ENCODE results near the gene WFS1. TPM values are rescaled to one million over a fixed set of nuclear protein-coding genes. Genes with fewer than 3 reads are reported as not detected.

Gene WFS1
- total and polyA plus RNA-seq, 5 donors from 2014 or later = 2.5 to 4.2 (median 3.8) TPM

DNA sequence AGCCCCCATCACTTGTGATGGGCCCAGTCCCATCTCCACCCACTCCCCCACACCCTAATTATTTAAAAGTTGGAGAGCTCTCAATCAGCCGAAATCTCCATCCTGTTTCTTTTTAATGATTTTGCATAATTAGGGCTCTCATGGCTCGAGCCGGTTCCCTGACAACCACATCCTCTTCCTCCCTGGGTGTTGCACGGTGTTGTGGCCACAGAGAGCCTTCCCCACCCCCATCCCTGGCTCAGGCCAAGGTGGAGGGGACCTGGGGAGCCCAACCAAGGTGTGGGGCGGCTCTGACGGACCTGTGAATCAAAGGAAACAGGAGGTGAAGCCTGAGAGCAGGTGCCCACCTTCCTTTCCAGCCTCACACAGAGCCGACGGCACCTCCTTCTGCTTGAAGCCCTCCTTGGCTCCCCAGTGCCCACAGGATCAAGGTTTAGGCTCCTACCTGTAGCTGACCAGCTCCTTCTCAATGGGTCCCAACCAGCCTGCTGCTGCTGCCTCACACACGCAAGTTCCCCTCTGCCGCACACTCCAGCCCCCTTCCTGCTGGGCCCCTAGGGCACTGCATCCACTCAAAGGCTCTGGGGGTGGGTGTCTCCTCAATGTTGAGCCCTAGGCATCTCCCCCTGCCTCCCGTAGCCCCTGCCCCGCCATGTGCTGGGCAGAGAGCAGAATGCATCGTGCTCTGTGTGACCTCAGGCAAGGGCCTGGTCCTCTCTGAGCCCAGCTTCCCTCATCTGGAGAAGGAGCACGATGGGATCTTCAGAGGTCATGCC lies 68.7 kb downstream of the WFS1 start:
- Mint-ChIP-seq H3K4me1 (peaks cover 5 to 34% (median 23%) of the 10 kb centered on the region in 4 donors), H3K27ac (peak overlapping the region; percentile 71 to 87 (median 75)), H3K4me3 (peak overlapping the region; percentile 55 to 85 (median 82)), H3K9me3 (peaks cover 0 to 5% (median 0%) of the 10 kb centered on the region in 7 donors), H3K27me3 (peaks cover 11% of the 10 kb centered on the region), H3K36me3 (no peaks in the 10 kb centered on the region)
- no peaks in the 10 kb centered on the region for H3K36me3 ChIP-seq (ENCODE audit: control insufficient read depth, insufficient read depth, low read length)
- DNase-seq = peak in 2 of 3 donors; percentile 40 to 76
- peaks cover 0 to 6% of the 10 kb centered on the region in 2 experiments for H3K9me3 ChIP-seq (ENCODE audit: control insufficient read depth in 2 of 2, low read length in 2 of 2)
- H3K4me3 ChIP-seq (ENCODE audit: low read depth, low read length) = peak overlapping the region; percentile 64
- H3K27me3 ChIP-seq (ENCODE audit: control insufficient read depth, insufficient read depth, low read length) = no peaks in the 10 kb centered on the region
- H3K27ac ChIP-seq (ENCODE audit: insufficient read depth, low read length, poor library complexity, severe bottlenecking) = no peak overlapping the region
- peaks cover 25% of the 10 kb centered on the region for H3K4me1 ChIP-seq (ENCODE audit: control insufficient read depth, insufficient read depth, low read length, poor library complexity, severe bottlenecking)
- peak; percentile 73 to 76 for ATAC-seq (ENCODE audit: low read depth in 2 of 2)

DNA sequence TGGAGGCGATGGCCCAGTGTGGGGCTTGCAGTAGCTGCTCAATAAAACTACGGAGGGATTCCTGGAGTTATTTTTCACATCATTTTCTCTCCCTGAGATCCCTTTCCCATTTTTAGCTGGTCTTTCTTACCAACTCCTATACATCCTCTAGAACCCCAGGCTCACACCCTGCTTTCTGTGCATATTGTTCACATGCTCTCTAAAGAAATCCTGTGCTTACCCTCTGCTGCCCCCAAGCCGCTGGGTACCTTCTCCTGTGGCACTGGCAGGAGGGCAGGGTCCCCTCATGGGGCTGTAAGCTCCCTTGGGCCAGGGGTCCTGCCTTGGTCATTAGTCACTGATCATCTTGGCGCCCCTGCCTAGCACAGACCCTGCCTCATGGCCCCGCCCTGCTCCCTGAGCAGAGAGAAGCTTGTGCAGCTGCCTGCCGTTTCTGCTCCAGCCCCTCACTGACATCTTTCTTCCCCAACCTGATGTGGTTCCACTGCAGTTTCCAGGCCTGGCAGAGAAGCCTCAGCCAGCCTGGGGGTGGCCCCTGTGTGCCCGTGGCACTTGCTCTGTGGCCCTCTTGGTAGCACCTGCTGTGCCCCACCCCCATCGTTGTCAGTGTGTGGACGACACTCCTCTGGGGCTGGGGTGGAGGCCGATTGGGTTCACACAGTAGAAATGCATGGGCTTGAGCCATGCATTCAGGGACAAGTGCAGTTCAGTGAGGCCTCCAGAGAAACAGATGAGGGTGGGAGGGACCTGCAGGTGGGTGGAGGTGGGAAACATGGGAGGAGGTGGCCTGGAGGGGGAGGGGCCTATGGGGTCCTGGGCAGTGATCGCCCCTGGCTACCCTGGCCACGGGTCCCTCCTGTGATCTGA lies 69.5 kb downstream of the WFS1 start:
- Histone ChIP-seq H3K9me3 (ENCODE audit: control insufficient read depth in 2 of 2, low read length in 2 of 2) (peaks cover 0 to 2% of the 10 kb centered on the region in 2 experiments), H3K4me1 (ENCODE audit: control insufficient read depth, insufficient read depth, low read length, poor library complexity, severe bottlenecking) (peaks cover 25% of the 10 kb centered on the region), H3K4me3 (ENCODE audit: low read depth, low read length) (no peak overlapping the region), H3K36me3 (ENCODE audit: control insufficient read depth, insufficient read depth, low read length) (no peaks in the 10 kb centered on the region), H3K27ac (ENCODE audit: insufficient read depth, low read length, poor library complexity, severe bottlenecking) (no peak overlapping the region), H3K27me3 (ENCODE audit: control insufficient read depth, insufficient read depth, low read length) (no peaks in the 10 kb centered on the region)
- H3K4me3 Mint-ChIP-seq = peak overlapping the region in 2 of 4 donors; percentile 29 to 39
- H3K9me3 Mint-ChIP-seq = peaks cover 0 to 2% (median 0%) of the 10 kb centered on the region in 7 donors
- no peaks in the 10 kb centered on the region for H3K36me3 Mint-ChIP-seq
- DNase-seq = no peak
- peaks cover 11% of the 10 kb centered on the region for H3K27me3 Mint-ChIP-seq
- no peak overlapping the region for H3K27ac Mint-ChIP-seq
- no peak for ATAC-seq (ENCODE audit: low read depth in 2 of 2)
- H3K4me1 Mint-ChIP-seq = peaks cover 5 to 34% (median 23%) of the 10 kb centered on the region in 4 donors

DNA sequence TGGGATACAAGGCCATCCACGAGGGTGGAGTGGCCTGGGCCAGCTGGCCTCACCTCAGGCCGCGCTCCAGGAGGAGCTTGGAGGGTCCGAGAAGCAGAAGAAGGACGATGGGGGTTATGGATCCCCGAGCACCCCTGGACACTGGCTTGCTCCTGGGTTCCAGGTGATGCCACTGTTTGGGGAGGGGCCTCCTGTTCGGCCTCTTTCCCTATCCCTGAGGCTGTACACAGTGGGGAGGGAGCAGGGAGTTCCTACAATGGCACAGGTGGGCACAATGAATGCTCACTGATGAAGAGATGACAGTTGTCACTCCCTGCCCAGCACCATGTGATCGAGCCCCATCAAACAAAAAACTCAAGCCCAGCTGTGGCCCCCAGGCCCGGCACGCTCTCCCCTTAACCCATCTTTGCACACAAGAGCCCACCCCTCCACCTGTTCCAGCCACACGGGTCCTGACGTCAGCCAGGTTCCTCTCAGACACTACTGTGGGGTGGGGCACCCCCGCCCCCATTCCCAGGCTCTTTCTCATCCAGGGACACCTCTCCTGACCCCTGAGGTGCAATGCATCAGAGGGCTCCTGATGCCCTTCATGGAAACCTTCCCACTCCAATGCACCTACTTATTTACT lies 70.3 kb downstream of the WFS1 start:
- Histone ChIP-seq H3K4me1 (ENCODE audit: control insufficient read depth, insufficient read depth, low read length, poor library complexity, severe bottlenecking) (peaks cover 25% of the 10 kb centered on the region), H3K4me3 (ENCODE audit: low read depth, low read length) (no peak overlapping the region), H3K36me3 (ENCODE audit: control insufficient read depth, insufficient read depth, low read length) (no peaks in the 10 kb centered on the region), H3K27ac (ENCODE audit: insufficient read depth, low read length, poor library complexity, severe bottlenecking) (no peak overlapping the region), H3K9me3 (ENCODE audit: control insufficient read depth in 2 of 2, low read length in 2 of 2) (no peaks in the 10 kb centered on the region), H3K27me3 (ENCODE audit: control insufficient read depth, insufficient read depth, low read length) (no peaks in the 10 kb centered on the region)
- Mint-ChIP-seq H3K4me1 (peaks cover 12 to 34% (median 23%) of the 10 kb centered on the region in 4 donors), H3K36me3 (no peaks in the 10 kb centered on the region), H3K9me3 (peaks cover 0 to 2% (median 0%) of the 10 kb centered on the region in 7 donors), H3K4me3 (peak overlapping the region in 1 of 4 donors; percentile 27), H3K27ac (no peak overlapping the region), H3K27me3 (peaks cover 14% of the 10 kb centered on the region)
- DNase-seq = no peak
- no peak for ATAC-seq (ENCODE audit: low read depth in 2 of 2)

DNA sequence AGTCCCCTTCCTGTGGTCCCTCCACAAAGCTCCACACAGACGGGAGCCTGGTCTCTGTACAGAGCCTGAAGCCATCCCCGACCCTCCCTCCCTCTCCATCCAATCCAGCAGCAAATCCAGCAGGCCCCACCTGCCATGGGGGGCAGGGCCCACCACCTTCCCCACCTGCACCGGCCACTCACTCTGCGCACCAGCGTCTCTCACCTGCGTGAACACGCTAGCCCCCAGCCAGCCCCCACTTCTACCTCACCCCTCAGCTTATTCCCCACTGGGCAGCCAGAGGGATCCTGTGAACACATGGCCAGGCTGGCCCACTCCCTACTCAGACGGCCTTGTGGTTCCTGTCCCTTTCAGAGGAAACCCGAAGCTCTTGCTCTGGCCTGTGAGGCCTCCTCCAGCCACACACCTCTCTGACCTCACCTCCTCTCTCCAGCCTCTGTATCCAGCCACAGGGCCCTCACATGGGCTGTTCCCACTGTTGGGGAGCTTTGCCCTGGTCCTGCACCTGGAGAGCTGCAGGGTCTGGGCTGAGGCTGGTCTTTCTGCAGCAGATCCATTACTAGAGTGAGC lies 70.9 kb downstream of the WFS1 start:
- no peaks in the 10 kb centered on the region for H3K36me3 Mint-ChIP-seq
- Histone ChIP-seq H3K27me3 (ENCODE audit: control insufficient read depth, insufficient read depth, low read length) (no peaks in the 10 kb centered on the region), H3K27ac (ENCODE audit: insufficient read depth, low read length, poor library complexity, severe bottlenecking) (no peak overlapping the region), H3K4me3 (ENCODE audit: low read depth, low read length) (no peak overlapping the region), H3K4me1 (ENCODE audit: control insufficient read depth, insufficient read depth, low read length, poor library complexity, severe bottlenecking) (peaks cover 25% of the 10 kb centered on the region), H3K9me3 (ENCODE audit: control insufficient read depth in 2 of 2, low read length in 2 of 2) (no peaks in the 10 kb centered on the region), H3K36me3 (ENCODE audit: control insufficient read depth, insufficient read depth, low read length) (no peaks in the 10 kb centered on the region)
- peaks cover 12 to 34% (median 21%) of the 10 kb centered on the region in 4 donors for H3K4me1 Mint-ChIP-seq
- no peaks in the 10 kb centered on the region for H3K9me3 Mint-ChIP-seq
- no peak for DNase-seq
- H3K27ac Mint-ChIP-seq = no peak overlapping the region
- no peak overlapping the region for H3K4me3 Mint-ChIP-seq
- H3K27me3 Mint-ChIP-seq = peaks cover 16% of the 10 kb centered on the region
- no peak for ATAC-seq (ENCODE audit: low read depth in 2 of 2)

DNA sequence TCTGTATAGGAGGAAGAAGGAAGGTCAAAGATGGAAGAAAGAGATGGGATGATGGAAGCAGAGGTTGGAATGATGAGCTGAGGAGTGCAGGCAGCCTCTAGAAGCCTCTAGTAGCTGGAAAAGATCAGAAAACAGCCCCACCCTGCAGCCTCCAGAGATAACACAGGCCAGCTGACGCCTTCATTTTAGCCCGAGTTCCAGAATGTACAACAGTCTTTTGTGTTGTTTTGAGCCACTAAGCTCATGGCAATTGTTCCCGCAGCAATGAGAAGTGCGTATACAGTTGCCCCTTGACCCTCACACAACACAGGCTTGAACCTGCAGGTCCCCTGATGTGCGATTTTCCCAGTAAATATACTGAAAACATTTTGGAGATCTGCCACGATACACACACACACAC lies 72.0 kb downstream of the WFS1 start:
- no peak overlapping the region for H3K4me3 Mint-ChIP-seq
- H3K27me3 Mint-ChIP-seq = peaks cover 16% of the 10 kb centered on the region
- no peaks in the 10 kb centered on the region for H3K9me3 ChIP-seq (ENCODE audit: control insufficient read depth in 2 of 2, low read length in 2 of 2)
- no peaks in the 10 kb centered on the region for H3K36me3 Mint-ChIP-seq
- no peaks in the 10 kb centered on the region for H3K36me3 ChIP-seq (ENCODE audit: control insufficient read depth, insufficient read depth, low read length)
- H3K4me1 ChIP-seq (ENCODE audit: control insufficient read depth, insufficient read depth, low read length, poor library complexity, severe bottlenecking) = peaks cover 25% of the 10 kb centered on the region
- no peaks in the 10 kb centered on the region for H3K27me3 ChIP-seq (ENCODE audit: control insufficient read depth, insufficient read depth, low read length)
- DNase-seq = no peak
- H3K4me3 ChIP-seq (ENCODE audit: low read depth, low read length) = no peak overlapping the region
- H3K9me3 Mint-ChIP-seq = no peaks in the 10 kb centered on the region
- H3K27ac ChIP-seq (ENCODE audit: insufficient read depth, low read length, poor library complexity, severe bottlenecking) = no peak overlapping the region
- peak overlapping the region in 2 of 3 donors; percentile 16 to 19 for H3K27ac Mint-ChIP-seq
- ATAC-seq (ENCODE audit: low read depth in 2 of 2) = no peak
- peaks cover 12 to 34% (median 21%) of the 10 kb centered on the region in 4 donors for H3K4me1 Mint-ChIP-seq

DNA sequence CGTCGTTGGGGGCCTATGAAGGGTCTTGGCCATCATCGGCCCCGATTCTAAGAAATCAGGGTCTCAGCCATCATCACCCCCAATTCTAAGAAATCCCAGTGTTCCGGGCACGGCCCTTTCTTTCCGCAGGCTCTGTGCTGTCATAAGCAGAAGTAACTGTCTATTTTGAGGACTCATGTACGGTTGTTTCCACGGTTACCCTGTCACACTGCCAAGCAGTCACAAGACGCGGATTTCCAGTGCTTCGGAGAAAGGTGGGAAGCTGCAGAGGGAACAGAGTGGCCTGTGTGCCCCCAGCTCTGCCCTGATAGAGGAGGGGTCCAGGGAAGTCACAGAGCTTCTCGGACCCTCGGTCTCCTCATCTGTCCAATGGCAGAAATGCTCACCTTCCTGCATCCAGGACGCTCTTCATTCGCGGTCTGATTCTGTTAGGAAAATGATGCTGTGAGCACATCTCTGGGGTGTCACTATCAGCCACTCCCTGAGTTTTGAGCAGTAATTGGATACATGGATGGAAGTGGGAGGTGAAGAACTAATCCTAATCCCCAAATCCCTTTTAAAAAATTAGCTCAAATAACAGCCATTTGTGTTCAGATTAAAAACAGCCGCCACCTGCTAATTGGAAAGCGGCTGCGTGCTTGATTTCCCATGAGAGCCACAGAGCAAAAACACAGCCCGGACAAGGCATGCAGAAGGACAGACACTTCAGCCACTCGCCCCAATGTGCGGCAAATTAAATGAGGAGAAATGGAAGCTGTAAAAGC lies 73.1 kb downstream of the WFS1 start:
- peaks cover 0 to 1% (median 0%) of the 10 kb centered on the region in 7 donors for H3K9me3 Mint-ChIP-seq
- no peak overlapping the region for H3K27ac Mint-ChIP-seq
- H3K4me3 Mint-ChIP-seq = no peak overlapping the region
- H3K36me3 Mint-ChIP-seq = no peaks in the 10 kb centered on the region
- no peaks in the 10 kb centered on the region for H3K36me3 ChIP-seq (ENCODE audit: control insufficient read depth, insufficient read depth, low read length)
- no peak overlapping the region for H3K4me3 ChIP-seq (ENCODE audit: low read depth, low read length)
- no peak for DNase-seq
- no peak overlapping the region for H3K27ac ChIP-seq (ENCODE audit: insufficient read depth, low read length, poor library complexity, severe bottlenecking)
- ATAC-seq (ENCODE audit: low read depth in 2 of 2) = no peak
- no peaks in the 10 kb centered on the region for H3K9me3 ChIP-seq (ENCODE audit: control insufficient read depth in 2 of 2, low read length in 2 of 2)
- H3K27me3 ChIP-seq (ENCODE audit: control insufficient read depth, insufficient read depth, low read length) = no peaks in the 10 kb centered on the region
- H3K4me1 Mint-ChIP-seq = peaks cover 6 to 26% (median 15%) of the 10 kb centered on the region in 4 donors
- peaks cover 18% of the 10 kb centered on the region for H3K4me1 ChIP-seq (ENCODE audit: control insufficient read depth, insufficient read depth, low read length, poor library complexity, severe bottlenecking)
- H3K27me3 Mint-ChIP-seq = peaks cover 11% of the 10 kb centered on the region

Measured in CD4-positive, CD25-positive, alpha-beta regulatory T cell (primary cell).